ENCODE data around the gene CRTC1. TPM values are rescaled to one million over a fixed set of nuclear protein-coding genes. Genes with fewer than 3 reads are reported as not detected.

The CRTC1 gene
- polyA plus RNA-seq, 3 donors: 12.0 to 13.6 (median 12.2) TPM

GRCh38 chr19:18650468-18651041 lies 32.9 kb upstream of the CRTC1 start:
- DNase-seq (ENCODE audit: low read depth in 3 of 3, low spot score in 2 of 3): no peak

- no peak for DNase-seq (ENCODE audit: low read depth in 3 of 3, low spot score in 2 of 3)
Observed at GRCh38 chr19:18651300-18651699, 32.2 kb upstream of the CRTC1 start.

DNA sequence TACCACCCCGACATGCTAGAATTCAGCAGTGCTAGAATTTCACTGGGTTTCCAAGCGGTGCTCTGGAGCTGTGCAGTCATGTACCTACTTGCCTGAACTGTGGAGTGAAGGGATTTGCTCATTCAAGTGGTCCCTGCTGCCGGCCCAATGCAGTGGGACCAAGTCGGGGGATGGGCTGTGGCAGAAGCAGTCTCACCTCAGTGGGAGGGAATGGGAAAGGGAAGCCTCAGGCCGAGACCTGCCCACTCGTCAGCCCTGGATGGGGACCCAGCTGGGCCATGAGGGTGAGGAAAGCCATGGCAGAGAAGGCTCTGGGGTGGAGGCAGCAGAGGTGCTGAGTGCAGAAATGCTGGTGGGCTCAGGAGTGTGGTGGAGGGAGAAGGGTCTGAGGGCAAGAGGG lies 31.7 kb upstream of the CRTC1 start:
- no peak for DNase-seq (ENCODE audit: low read depth in 3 of 3, low spot score in 2 of 3)

GRCh38 chr19:18653853-18654252 lies 29.6 kb upstream of the CRTC1 start:
- no peak for DNase-seq (ENCODE audit: low read depth in 3 of 3, low spot score in 2 of 3)

GRCh38 chr19:18654469-18654868 lies 29.0 kb upstream of the CRTC1 start:
- no peak for DNase-seq (ENCODE audit: low read depth in 3 of 3, low spot score in 2 of 3)

DNA sequence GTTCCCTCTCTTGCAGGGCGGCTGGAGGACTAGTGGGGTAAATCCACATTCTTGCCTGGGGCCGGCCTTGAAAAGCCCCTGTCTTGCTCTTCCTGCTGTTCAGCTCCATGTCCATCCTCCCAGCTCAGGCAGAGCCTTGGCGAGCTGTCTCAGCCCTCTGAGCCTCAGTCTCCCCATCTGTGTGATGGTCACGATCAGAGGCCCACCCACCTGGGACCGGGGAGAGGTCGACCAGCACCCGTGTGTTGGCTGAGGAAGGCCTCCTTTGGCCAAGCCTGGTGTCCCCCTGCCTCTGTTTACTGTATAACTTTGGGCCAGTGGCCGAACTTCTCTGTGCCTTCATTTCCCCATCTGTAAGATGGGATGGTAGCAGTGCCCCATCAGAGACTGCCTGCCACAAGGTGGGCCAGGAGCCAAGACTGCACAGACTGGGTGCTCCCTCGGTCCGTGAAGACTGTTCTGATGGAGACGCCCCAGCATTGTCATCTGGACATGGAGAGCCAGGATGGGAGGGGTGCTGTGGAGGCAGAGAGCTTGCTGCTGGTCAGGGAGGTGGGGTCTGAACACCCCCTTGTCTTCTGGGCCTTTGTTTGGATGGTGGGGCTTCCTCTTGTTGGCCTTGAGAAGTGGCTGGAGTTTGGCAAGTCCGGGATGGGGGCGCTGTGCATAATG lies 28.2 kb upstream of the CRTC1 start:
- DNase-seq (ENCODE audit: low read depth in 3 of 3, low spot score in 2 of 3): no peak

GRCh38 chr19:18656337-18657086 lies 27.0 kb upstream of the CRTC1 start:
- DNase-seq (ENCODE audit: low read depth in 3 of 3, low spot score in 2 of 3): no peak

DNA sequence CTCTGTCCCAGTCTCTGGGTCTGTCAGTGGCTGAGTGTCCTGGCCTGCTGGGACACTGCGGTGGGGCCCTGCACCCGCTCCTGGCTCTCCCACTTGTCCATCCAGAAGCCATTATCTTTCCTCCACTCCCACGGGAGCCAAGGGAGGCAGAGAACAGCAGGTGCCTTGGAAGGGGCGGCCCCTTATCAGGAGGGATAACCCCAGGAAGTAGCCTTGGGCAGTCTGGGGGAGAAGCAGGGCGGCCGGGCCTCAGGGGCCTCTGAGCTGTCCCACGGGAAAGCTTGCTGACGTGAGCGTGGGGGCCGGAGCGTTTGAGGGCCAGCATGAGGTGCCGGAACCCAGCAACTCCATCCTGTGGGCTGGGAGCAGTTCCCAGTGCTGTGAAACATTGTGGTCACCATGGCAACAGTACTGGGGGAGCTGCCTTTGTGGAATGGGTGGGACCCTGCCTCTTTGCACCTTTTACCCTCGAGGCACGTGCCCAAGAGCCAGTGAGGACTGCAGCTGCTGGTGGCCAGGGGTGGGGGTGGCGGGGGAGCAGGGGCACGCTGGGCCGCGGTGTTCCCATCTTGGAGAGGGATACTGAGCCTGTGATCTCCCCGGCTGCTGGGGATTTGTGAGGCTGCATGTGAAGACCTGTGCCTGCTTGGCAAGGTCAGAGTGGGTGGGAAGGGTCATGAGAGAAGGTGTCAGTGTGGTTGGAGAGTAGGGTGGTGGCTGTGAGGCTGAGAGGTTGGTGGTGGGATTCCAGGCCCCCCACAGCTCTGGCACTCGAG lies 25.7 kb upstream of the CRTC1 start:
- no peak for DNase-seq (ENCODE audit: low read depth in 3 of 3, low spot score in 2 of 3)

GRCh38 chr19:18658366-18658855 lies 25.1 kb upstream of the CRTC1 start:
- DNase-seq (ENCODE audit: low read depth in 3 of 3, low spot score in 2 of 3): no peak

- no peak for DNase-seq (ENCODE audit: low read depth in 3 of 3, low spot score in 2 of 3)
Observed at GRCh38 chr19:18659281-18660050, 24.0 kb upstream of the CRTC1 start.

DNA sequence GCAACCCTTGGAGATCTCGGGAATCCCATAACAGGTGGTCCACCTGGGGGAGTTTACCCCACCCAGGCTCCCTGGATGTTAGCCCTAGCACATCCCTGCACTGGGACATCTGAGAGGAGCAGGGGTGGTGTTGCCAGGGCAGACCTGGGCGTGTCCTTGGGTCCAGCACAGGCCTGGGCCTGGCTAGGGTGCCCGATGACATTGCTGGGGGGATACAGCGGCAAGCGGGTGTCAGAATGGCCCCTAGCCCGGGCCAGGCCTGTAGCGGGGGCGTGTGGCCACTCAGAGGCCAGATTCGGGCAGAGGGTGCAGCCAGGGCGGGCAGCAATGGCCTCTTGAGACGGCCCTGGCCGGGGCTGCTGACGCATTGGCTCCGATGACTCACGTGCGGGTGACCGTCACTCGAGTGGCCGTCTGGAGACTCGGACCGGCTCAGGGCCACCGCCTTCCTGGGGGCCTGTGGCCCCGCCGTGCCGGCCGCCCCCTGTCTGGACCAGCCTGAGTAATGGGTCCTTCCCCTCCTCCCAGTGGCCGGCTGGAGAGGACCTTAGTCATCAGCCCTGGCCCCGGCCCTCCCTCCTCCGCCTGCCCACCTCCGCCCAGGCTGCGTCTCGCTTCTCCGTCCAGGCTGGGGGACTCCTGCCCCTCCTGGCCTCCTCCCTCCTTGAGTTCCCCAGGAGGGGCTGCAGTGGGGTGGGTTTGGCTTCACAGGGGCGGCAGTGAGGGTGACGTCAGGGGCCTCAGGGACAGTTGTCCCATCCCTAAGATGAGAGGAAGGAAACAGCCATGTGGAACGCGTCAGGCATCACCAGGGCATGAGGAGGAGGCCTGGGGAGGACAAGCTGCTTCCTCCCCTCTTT lies 23.2 kb upstream of the CRTC1 start:
- DNase-seq (ENCODE audit: low read depth in 3 of 3, low spot score in 2 of 3): no peak

- no peak for DNase-seq (ENCODE audit: low read depth in 3 of 3, low spot score in 2 of 3)
Observed at GRCh38 chr19:18660939-18661670, 22.4 kb upstream of the CRTC1 start.

- DNase-seq (ENCODE audit: low read depth in 3 of 3, low spot score in 2 of 3): no peak
Observed at GRCh38 chr19:18662972-18663732, 20.3 kb upstream of the CRTC1 start.

DNA sequence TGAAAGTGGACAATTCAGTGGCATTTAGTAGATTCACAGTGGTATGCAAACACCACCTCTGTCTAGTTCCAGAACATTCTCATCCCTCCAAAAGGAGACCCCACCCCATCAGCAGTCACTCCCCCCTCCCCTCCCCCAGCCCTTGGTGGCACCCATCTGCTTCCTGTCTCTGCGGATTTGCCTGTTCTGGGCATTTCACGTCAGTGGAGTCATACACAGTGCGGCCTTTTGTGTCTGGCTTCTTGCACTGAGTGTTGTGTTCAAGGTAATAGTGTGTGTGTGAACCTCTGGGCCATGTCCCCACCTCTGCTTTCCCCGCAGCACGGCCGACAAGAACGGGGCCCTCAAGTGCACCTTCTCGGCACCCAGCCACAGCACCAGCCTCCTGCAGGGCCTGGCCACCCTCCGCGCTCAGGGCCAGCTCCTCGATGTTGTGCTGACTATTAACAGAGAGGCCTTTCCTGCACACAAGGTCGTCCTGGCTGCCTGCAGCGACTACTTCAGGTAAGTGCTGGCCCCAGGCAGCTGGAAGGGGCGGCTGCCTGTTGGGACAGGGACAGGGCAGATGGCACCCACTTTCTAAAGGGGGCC lies 19.4 kb upstream of the CRTC1 start:
- no peak for DNase-seq (ENCODE audit: low read depth in 3 of 3, low spot score in 2 of 3)

DNA sequence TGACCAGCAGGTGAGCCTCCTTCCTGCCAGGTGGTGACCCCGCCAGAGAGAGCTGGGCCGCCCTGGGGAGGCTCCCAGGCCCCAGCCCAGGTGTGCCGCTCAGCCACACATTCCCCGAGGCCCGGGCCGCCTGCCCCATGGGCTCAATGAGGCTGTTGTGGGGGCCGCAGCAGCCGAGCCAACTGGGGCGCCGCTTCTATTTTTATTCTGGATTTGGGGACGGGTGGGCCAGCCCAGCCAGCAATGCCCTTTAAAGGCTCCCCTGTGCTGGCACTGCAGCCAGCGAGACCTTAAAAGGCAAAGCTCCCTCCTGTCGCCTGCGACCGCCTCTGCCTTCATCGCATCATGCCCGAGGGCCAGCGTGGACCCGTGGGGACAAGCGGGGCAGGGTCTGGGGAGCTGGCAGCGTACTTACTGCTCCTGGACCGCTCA lies 17.7 kb upstream of the CRTC1 start:
- DNase-seq (ENCODE audit: low read depth in 3 of 3, low spot score in 2 of 3): no peak

GRCh38 chr19:18666317-18666716 lies 17.2 kb upstream of the CRTC1 start:
- DNase-seq (ENCODE audit: low read depth in 3 of 3, low spot score in 2 of 3): no peak

DNA sequence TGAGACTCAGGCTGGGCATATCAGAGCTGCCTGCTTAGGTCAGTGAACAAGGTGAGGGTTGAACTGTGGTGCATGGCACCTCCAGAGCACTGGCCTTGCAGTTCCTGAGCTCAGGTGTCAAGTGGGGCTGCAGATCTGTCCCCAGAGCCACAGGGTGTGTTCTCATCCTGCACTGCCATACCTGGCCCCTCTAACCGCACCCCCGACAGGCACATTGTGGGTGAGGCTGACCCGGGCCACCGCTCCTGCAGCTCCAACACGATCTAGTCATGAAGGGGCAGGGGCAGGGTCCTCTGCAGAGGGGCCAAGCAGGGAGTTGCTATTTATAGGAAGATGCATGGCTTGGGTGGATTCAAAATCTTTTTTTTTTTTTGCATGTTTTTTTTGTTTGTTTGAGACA lies 16.7 kb upstream of the CRTC1 start:
- no peak for DNase-seq (ENCODE audit: low read depth in 3 of 3, low spot score in 2 of 3)
